Lung (tissue), 12 donors: ENCODE measurements around the gene SOX30. TPM values are rescaled to one million over a fixed set of nuclear protein-coding genes. Genes with fewer than 3 reads are reported as not detected.

Source experiments
- ATAC-seq: fragments of 200-7000 bp; cut with Tn5 transposase; one replicate; pipeline ENCODE4 v1.9.1; 2020; ENCODE audit warnings: moderate number of reproducible peaks; ENCODE audit not compliant: insufficient read depth, low FRiP score
- DNase-seq, 3 donors: peaks; one replicate each; pipeline ENCODE4 v3.0.0-alpha.2; 2013 to 2017
- H3K27ac ChIP-seq, 2 donors: one replicate each; pipeline ENCODE4 v1.5.1; 2013; ENCODE audit warnings: mild to moderate bottlenecking in 2 of 2, moderate library complexity in 2 of 2, control low read depth in 1 of 2, inconsistent platforms in 1 of 2, low read depth in 1 of 2, low read length in 1 of 2
- H3K27me3 ChIP-seq, 3 donors: one replicate each; pipeline ENCODE4 v1.5.1; 2013; ENCODE audit warnings: low read length in 2 of 3; ENCODE audit not compliant: control insufficient read depth in 3 of 3, insufficient read depth in 3 of 3
- H3K36me3 ChIP-seq, 4 donors: one replicate each; pipeline ENCODE4 v1.5.1; 2013; ENCODE audit warnings: low read length in 4 of 4, mild to moderate bottlenecking in 1 of 4, moderate library complexity in 1 of 4; ENCODE audit not compliant: control insufficient read depth in 4 of 4, insufficient read depth in 4 of 4
- H3K4me1 ChIP-seq, 5 donors: one replicate each; pipeline ENCODE4 v1.5.1; 2013; ENCODE audit warnings: low read length in 5 of 5, mild to moderate bottlenecking in 2 of 5, moderate library complexity in 1 of 5; ENCODE audit not compliant: control insufficient read depth in 5 of 5, insufficient read depth in 5 of 5
- H3K4me3 ChIP-seq: one replicate; pipeline ENCODE4 v1.5.1; 2013; ENCODE audit warnings: mild to moderate bottlenecking, control low read depth, moderate library complexity
- H3K9ac ChIP-seq, 2 donors: one replicate each; pipeline ENCODE4 v1.5.1; 2013; ENCODE audit warnings: low read length in 2 of 2, control low read depth in 1 of 2; ENCODE audit not compliant: insufficient read depth in 1 of 2
- H3K9me3 ChIP-seq, 4 donors: one replicate each; pipeline ENCODE4 v1.5.1; 2013; ENCODE audit warnings: low read length in 3 of 4, mild to moderate bottlenecking in 1 of 4, moderate library complexity in 1 of 4; ENCODE audit not compliant: control insufficient read depth in 4 of 4, insufficient read depth in 3 of 4
- WGBS, 2 donors: extraction: QIAGEN DNeasy Blood & Tissue Kit; methylation state at CpG; one replicate each; pipeline ENCODE4 v1.1.7; 2013; 5-methylcytosine and 5-hydroxymethylcytosine counted together
- polyA plus RNA-seq, 2 donors: library from polyadenylated mRNA; stranded (reverse); fragments of 200-250 nt; gene quantifications; one replicate each; pipeline ENCODE4 v1.2.1, GENCODE V29; 2013
- total RNA-seq, 2 donors: library from RNA; depleted of rRNA in 1 of 2; stranded (reverse); fragments of >200 nt in 1 of 2; gene quantifications; one replicate each; pipeline ENCODE4 v1.2.1, GENCODE V29; 2014 to 2021
- TF ChIP-seq, protein P1 (sequence below): IDR thresholded peaks from 2 replicates; pipeline ENCODE4 v1.5.1; 2012; ENCODE audit warnings: mild to moderate bottlenecking; ENCODE audit errors: control extremely low read depth, extremely low read depth
- donor health status: control.
- donor health status: control.
- donor health status: Bipolar disorder and iron deficiency.
- donor health status: healthy.
- donor health status: DM: yes; HTN: yes; CAD: no.

The SOX30 gene
- total and polyA plus RNA-seq, 4 donors, result 0.06 to 0.43 (median 0.07) TPM; not detected in 1

DNA sequence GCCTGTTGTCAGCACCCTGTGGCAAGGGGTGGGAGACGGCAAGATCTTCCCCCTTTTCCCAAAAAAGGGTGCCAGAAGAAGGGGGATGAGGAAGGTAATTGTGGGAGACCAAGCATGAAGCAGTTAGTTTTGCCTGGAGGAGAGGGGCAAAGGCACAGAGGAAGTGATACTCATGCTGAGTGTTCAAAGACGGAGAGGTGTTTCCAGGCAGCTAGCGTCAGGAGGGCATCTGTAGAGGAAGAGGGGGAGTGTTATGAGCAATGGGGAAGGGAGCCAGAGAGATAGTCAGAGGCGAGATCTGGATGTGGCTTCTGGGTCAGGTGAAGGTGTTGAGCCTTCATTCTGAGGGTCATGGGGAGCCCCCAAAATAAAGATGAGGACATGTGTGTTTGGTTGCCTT is 49.7 kb downstream of the SOX30 start:
- Histone ChIP-seq H3K9ac (no peak overlapping the region), H3K4me3 (no peak overlapping the region), H3K27ac (no peak overlapping the region), H3K4me1 (no peaks in the 10 kb centered on the region), H3K27me3 (no peaks in the 10 kb centered on the region), H3K36me3 (no peaks in the 10 kb centered on the region), H3K9me3 (no peaks in the 10 kb centered on the region)
- WGBS, 2 donors, result 64 to 74% methylated on average over 4 of the region's 4 CpGs
- TF ChIP-seq, protein P1, sequence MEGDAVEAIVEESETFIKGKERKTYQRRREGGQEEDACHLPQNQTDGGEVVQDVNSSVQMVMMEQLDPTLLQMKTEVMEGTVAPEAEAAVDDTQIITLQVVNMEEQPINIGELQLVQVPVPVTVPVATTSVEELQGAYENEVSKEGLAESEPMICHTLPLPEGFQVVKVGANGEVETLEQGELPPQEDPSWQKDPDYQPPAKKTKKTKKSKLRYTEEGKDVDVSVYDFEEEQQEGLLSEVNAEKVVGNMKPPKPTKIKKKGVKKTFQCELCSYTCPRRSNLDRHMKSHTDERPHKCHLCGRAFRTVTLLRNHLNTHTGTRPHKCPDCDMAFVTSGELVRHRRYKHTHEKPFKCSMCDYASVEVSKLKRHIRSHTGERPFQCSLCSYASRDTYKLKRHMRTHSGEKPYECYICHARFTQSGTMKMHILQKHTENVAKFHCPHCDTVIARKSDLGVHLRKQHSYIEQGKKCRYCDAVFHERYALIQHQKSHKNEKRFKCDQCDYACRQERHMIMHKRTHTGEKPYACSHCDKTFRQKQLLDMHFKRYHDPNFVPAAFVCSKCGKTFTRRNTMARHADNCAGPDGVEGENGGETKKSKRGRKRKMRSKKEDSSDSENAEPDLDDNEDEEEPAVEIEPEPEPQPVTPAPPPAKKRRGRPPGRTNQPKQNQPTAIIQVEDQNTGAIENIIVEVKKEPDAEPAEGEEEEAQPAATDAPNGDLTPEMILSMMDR, result no peak
- ATAC-seq (no peak), DNase-seq (no peak)

DNA sequence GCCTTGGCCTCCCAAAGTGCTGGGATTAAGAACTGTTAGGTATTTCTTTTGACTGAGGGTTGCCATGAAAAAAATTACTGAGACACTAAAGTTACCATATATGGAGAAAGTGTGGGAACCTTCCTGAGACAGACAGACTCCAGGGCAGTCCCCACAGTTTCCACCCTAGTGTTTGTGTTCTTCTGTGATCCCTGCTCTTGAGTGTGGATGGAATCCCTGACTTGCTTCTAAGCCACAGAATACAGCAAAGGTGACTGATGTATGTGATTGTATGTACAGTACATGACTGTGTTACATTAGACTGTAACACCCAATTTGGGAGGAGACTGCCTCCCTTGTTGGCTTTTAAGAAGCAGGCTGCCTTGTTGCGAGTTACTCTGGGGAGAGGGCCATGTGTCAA is 52.0 kb downstream of the SOX30 start:
- no peak overlapping the region for H3K4me3 ChIP-seq
- ATAC-seq, result no peak
- no peak overlapping the region for H3K27ac ChIP-seq
- TF ChIP-seq, protein P1, result no peak
- no peak for DNase-seq
- H3K4me1 ChIP-seq, result no peaks in the 10 kb centered on the region
- no peaks in the 10 kb centered on the region for H3K27me3 ChIP-seq
- H3K36me3 ChIP-seq, result no peaks in the 10 kb centered on the region
- H3K9me3 ChIP-seq, result no peaks in the 10 kb centered on the region
- 95 to 98% methylated on average over 1 of the region's 1 CpG for WGBS, 2 donors
- H3K9ac ChIP-seq, result no peak overlapping the region

DNA sequence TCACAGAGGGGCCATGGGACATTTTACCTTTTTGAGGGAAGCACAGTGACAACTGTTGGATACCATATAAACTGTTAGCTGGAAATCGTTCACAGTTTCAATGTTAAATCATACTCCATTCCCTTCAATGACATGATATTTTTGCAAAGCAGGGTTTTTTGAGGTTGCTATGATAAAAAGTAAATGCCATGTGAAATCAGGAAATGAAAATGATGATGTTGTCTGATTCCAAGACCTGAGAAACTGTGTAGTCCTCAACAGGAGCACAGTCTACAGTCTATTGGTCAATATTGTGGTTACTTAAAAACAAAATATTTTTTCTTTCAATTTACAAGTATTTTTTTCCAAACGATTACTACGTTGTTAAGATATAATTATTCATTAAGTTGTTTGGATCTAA is 52.7 kb downstream of the SOX30 start:
- H3K4me3 ChIP-seq, result no peak overlapping the region
- H3K27me3 ChIP-seq, result no peaks in the 10 kb centered on the region
- DNase-seq, result no peak
- H3K27ac ChIP-seq, result no peak overlapping the region
- TF ChIP-seq, protein P1, result no peak
- no peaks in the 10 kb centered on the region for H3K36me3 ChIP-seq
- H3K9me3 ChIP-seq, result no peaks in the 10 kb centered on the region
- 71 to 76% methylated on average over 3 of the region's 3 CpGs for WGBS, 2 donors
- ATAC-seq, result no peak
- H3K9ac ChIP-seq, result no peak overlapping the region
- H3K4me1 ChIP-seq, result peaks cover 0 to 1% (median 0%) of the 10 kb centered on the region in 5 donors

DNA sequence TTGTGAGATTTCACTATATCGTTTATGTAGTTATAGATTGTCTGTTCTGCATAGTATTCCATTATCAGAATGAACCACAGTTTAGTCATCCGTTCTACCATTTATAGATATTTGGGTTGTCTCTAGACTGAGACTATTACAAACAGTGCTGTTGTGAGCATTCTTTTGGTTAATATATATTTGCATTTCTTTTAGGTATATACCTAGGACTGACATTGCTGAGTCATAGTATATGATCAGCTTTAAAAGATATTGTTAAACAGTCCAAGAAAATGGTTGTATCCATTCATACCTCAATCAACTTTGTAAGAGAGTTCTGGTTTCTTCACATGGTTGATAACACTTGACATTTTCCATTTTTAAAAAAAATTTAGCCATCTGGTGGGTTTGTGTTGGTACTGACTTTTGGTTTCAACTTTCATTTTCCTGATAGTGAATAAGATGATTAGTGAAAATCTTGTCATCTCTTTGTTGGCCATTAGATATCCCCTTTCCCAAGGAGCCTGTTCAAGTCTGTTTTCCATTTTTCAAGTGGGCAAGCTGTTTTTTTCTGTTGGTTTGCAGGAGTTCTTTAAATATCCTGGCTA is 53.8 kb downstream of the SOX30 start:
- H3K36me3 ChIP-seq, result no peaks in the 10 kb centered on the region
- H3K4me3 ChIP-seq, result no peak overlapping the region
- TF ChIP-seq, protein P1, result no peak
- ATAC-seq, result no peak
- no peak overlapping the region for H3K9ac ChIP-seq
- WGBS, 2 donors, result 65 to 98% methylated on average over 2 of the region's 2 CpGs
- H3K27ac ChIP-seq, result no peak overlapping the region
- H3K9me3 ChIP-seq, result no peaks in the 10 kb centered on the region
- no peaks in the 10 kb centered on the region for H3K27me3 ChIP-seq
- peaks cover 0 to 1% (median 0%) of the 10 kb centered on the region in 5 donors for H3K4me1 ChIP-seq
- no peak for DNase-seq
